ENCODE results near the gene ENOX2.

GRCh38 chrX:130827648-130828047 is 75.4 kb downstream of the ENOX2 start:
- TF ChIP-seq CTCF (CRISPR knock-in tag; IDR thresholded peaks at IDR 0.05) (no peak), NFIC (IDR thresholded peaks at IDR 0.05; ENCODE audit: low read length) (no peak), MXD4 (CRISPR knock-in tag; IDR thresholded peaks at IDR 0.05) (no peak), SIN3A (IDR thresholded peaks at IDR 0.05; ENCODE audit: borderline replicate concordance, low read depth, low read length) (no peak), NBN (conservative IDR thresholded peaks at IDR 0.05) (no peak), PTBP1 (IDR thresholded peaks at IDR 0.05; ENCODE audit: low read depth, low read length, poor library complexity, severe bottlenecking) (no peak), ELF4 (CRISPR knock-in tag; IDR thresholded peaks at IDR 0.05; ENCODE audit: borderline replicate concordance) (no peak), CHD2 (IDR thresholded peaks at IDR 0.05; ENCODE audit: low read depth, low read length) (no peak), BRD4 (CRISPR knock-in tag; IDR thresholded peaks at IDR 0.05) (no peak), RAD21 (CRISPR knock-in tag; IDR thresholded peaks at IDR 0.05) (no peak)
- TF ChIP-seq, protein P1, sequence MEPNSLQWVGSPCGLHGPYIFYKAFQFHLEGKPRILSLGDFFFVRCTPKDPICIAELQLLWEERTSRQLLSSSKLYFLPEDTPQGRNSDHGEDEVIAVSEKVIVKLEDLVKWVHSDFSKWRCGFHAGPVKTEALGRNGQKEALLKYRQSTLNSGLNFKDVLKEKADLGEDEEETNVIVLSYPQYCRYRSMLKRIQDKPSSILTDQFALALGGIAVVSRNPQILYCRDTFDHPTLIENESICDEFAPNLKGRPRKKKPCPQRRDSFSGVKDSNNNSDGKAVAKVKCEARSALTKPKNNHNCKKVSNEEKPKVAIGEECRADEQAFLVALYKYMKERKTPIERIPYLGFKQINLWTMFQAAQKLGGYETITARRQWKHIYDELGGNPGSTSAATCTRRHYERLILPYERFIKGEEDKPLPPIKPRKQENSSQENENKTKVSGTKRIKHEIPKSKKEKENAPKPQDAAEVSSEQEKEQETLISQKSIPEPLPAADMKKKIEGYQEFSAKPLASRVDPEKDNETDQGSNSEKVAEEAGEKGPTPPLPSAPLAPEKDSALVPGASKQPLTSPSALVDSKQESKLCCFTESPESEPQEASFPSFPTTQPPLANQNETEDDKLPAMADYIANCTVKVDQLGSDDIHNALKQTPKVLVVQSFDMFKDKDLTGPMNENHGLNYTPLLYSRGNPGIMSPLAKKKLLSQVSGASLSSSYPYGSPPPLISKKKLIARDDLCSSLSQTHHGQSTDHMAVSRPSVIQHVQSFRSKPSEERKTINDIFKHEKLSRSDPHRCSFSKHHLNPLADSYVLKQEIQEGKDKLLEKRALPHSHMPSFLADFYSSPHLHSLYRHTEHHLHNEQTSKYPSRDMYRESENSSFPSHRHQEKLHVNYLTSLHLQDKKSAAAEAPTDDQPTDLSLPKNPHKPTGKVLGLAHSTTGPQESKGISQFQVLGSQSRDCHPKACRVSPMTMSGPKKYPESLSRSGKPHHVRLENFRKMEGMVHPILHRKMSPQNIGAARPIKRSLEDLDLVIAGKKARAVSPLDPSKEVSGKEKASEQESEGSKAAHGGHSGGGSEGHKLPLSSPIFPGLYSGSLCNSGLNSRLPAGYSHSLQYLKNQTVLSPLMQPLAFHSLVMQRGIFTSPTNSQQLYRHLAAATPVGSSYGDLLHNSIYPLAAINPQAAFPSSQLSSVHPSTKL (CRISPR knock-in tag; IDR thresholded peaks at IDR 0.05) = no peak

Measured in HepG2 (cell line).